Measurements from ENCODE around the gene PLAAT4.

GRCh38 chr11:63532117-63532516 is 4.5 kb upstream of the PLAAT4 start:
- TF ChIP-seq NFIC (IDR thresholded peaks at IDR 0.05): no peak
- TF ChIP-seq CEBPB (IDR thresholded peaks at IDR 0.05): no peak
- TF ChIP-seq TEAD4 (IDR thresholded peaks at IDR 0.05): no peak
- no peak for TF ChIP-seq FOXM1 (IDR thresholded peaks at IDR 0.05; ENCODE audit: borderline replicate concordance, low read depth)
- TF ChIP-seq EP300 (IDR thresholded peaks at IDR 0.05; ENCODE audit: borderline replicate concordance): no peak
- no peak for TF ChIP-seq REST (IDR thresholded peaks at IDR 0.05; ENCODE audit: low read depth)
- TF ChIP-seq TAF1 (IDR thresholded peaks at IDR 0.05; ENCODE audit: low read depth): no peak
- TF ChIP-seq USF1 (IDR thresholded peaks at IDR 0.05): no peak
- no peak for TF ChIP-seq RAD21 (IDR thresholded peaks at IDR 0.05; ENCODE audit: low read depth)
- TF ChIP-seq YY1 (IDR thresholded peaks at IDR 0.05; ENCODE audit: low read depth): no peak

All from Ishikawa (cell line).